GM23248 (cell line): ENCODE results near the gene IL1RAPL1. TPM values are rescaled to one million over a fixed set of nuclear protein-coding genes. Genes with fewer than 3 reads are reported as not detected.
"Not testable (repeated sequence)": the region's sequence is repeated elsewhere in the genome, so short reads cannot be mapped to it uniquely, and the experiment has no call there.

Source experiments
- DNase-seq: peaks from one replicate; pipeline ENCODE4 v3.0.0-alpha.2; 2015
- H2AFZ ChIP-seq: fragments of 200-600 bp; sonication (generic); 2 replicates; pipeline ENCODE4 v1.6.1; 2016; ENCODE audit warnings: antibody characterized with exemption
- H3F3A ChIP-seq: fragments of 200-600 bp; sonication (generic); 2 replicates; pipeline ENCODE4 v1.6.1; 2016; ENCODE audit warnings: mild to moderate bottlenecking, antibody characterized with exemption, mixed run types; ENCODE audit not compliant: insufficient read depth
- H3K27ac ChIP-seq: fragments of 200-600 bp; sonication (generic); 2 replicates; pipeline ENCODE4 v1.5.1; 2016; ENCODE audit warnings: mild to moderate bottlenecking
- H3K27me3 ChIP-seq: fragments of 200-600 bp; sonication (generic); replicated peaks from 2 replicates; pipeline ENCODE4 v1.6.1; 2016; ENCODE audit warnings: mild to moderate bottlenecking; ENCODE audit not compliant: insufficient read depth
- H3K36me3 ChIP-seq: fragments of 200-600 bp; sonication (generic); 2 replicates; pipeline ENCODE4 v1.6.1; 2016; ENCODE audit warnings: low read depth, mild to moderate bottlenecking
- H3K4me1 ChIP-seq: fragments of 200-600 bp; sonication (generic); 2 replicates; pipeline ENCODE4 v1.6.1; 2016; ENCODE audit warnings: mild to moderate bottlenecking; ENCODE audit not compliant: insufficient read depth
- H3K4me2 ChIP-seq: fragments of 200-600 bp; sonication (generic); one replicate; pipeline ENCODE4 v1.6.1; 2016; ENCODE audit warnings: mild to moderate bottlenecking; ENCODE audit not compliant: unreplicated experiment
- H3K4me3 ChIP-seq: fragments of 200-600 bp; sonication (generic); 2 replicates; pipeline ENCODE4 v1.5.1; 2016; ENCODE audit warnings: mild to moderate bottlenecking
- H3K79me2 ChIP-seq: fragments of 200-600 bp; sonication (generic); 2 replicates; pipeline ENCODE4 v1.6.1; 2016; ENCODE audit warnings: mild to moderate bottlenecking; ENCODE audit not compliant: insufficient read depth
- H3K9ac ChIP-seq: fragments of 200-600 bp; sonication (generic); 2 replicates; pipeline ENCODE4 v1.6.1; 2016; ENCODE audit warnings: mild to moderate bottlenecking
- H3K9me2 ChIP-seq: fragments of 200-600 bp; sonication (generic); 2 replicates; pipeline ENCODE4 v1.6.1; 2016; ENCODE audit warnings: mixed run types, mild to moderate bottlenecking, moderate library complexity; ENCODE audit not compliant: insufficient read depth
- H3K9me3 ChIP-seq: fragments of 200-600 bp; sonication (generic); one replicate; pipeline ENCODE4 v1.6.1; 2017; ENCODE audit warnings: low read depth
- H4K20me1 ChIP-seq: fragments of 200-600 bp; sonication (generic); 2 replicates; pipeline ENCODE4 v1.6.0; 2016; ENCODE audit not compliant: insufficient read depth
- EZH2 ChIP-seq: fragments of 200-600 bp; sonication (generic); IDR thresholded peaks from 2 replicates; pipeline ENCODE4 v1.6.1; 2018; ENCODE audit warnings: antibody characterized with exemption, mild to moderate bottlenecking; ENCODE audit not compliant: insufficient read depth, poor library complexity, severe bottlenecking
- EZH2phosphoT487 ChIP-seq: fragments of 200-600 bp; sonication (generic); IDR thresholded peaks from 2 replicates; pipeline ENCODE4 v1.6.1; 2018; ENCODE audit warnings: antibody characterized with exemption, moderate library complexity, mild to moderate bottlenecking, low read depth; ENCODE audit not compliant: insufficient read depth
- WGBS, 2 experiments: methylation state at CpG; one replicate each; pipeline ENCODE4 v1.1.6; 2015 to 2017; ENCODE audit warnings: low lambda C conversion rate in 2 of 2, low coverage in 1 of 2; ENCODE audit errors: missing lambda C conversion rate in 2 of 2; 5-methylcytosine and 5-hydroxymethylcytosine counted together
- in situ Hi-C: fragments of 300-500 bp; cut with MboI; formaldehyde crosslinking; loops from 2 replicates; pipeline ENCODE4 v1.15.0; 2020
- polyA plus RNA-seq: library from polyadenylated mRNA; unstranded; fragments of >200 nt; fragmentation: Nextera tagmentation; extraction: Ambion mirVana; gene quantifications from 2 replicates; pipeline ENCODE4 v1.2.1, GENCODE V29; 2016
- total RNA-seq: library from RNA; depleted of rRNA; stranded (reverse); fragments of >200 nt; shearing (Covaris generic); gene quantifications from 2 replicates; pipeline ENCODE4 v1.2.3, GENCODE V29; 2014

IL1RAPL1 gene
- total and polyA plus RNA-seq, 2 experiments from 2014 or later: not detected

DNA sequence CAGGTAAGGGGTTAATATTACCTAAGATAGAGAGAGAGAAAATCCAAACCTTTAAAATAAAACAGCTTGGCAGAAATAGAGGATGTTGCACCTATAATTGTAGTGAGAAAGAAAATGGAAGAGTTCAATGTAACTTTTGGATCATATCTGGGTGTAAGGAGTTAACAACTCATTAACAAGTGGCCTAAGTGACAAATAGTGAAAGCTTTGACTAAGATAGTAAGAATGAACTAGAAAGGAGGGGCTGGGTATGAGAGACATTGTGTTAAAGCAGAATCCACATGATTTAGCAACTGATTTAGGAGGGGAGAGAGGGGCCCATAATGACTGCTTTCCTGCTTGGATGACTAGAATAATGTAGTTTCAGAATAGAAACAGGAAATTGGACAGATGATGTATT, 761.0 kb downstream of the IL1RAPL1 start:
- no peaks in the 10 kb centered on the region for H3K4me1 ChIP-seq
- no peaks in the 10 kb centered on the region for H3K27me3 ChIP-seq
- no peaks in the 10 kb centered on the region for H3K36me3 ChIP-seq
- H4K20me1 ChIP-seq: no peaks in the 10 kb centered on the region
- H3F3A ChIP-seq: no peaks in the 10 kb centered on the region
- no peaks in the 10 kb centered on the region for H3K9me3 ChIP-seq
- TF ChIP-seq EZH2phosphoT487 (no peak), EZH2 (no peak)
- in situ Hi-C loops: no loop called here
- no peak overlapping the region for H3K4me3 ChIP-seq
- H3K79me2 ChIP-seq: no peaks in the 10 kb centered on the region
- no peak for DNase-seq
- no peak overlapping the region for H3K27ac ChIP-seq
- H3K4me2 ChIP-seq: no peak overlapping the region
- H2AFZ ChIP-seq: no peak overlapping the region
- H3K9me2 ChIP-seq: no peaks in the 10 kb centered on the region
- no peak overlapping the region for H3K9ac ChIP-seq

DNA sequence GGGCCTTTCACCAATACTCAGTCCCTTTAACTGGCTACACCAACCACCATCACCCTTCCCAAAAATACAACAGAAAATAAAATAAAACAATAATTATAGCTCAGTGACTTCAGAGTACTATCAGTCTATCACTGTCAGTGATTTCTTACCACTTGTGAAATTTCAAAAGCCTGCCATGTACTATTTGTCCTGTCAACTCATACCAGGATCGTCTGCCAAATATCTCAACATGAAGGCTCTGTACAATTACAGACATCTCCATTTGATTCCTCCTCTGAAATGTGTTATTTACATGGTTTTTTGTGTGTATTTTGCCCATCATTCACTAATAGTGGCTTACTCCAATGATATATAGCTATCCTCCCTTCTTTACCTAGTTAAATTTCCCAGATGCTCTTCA, 772.0 kb downstream of the IL1RAPL1 start:
- Histone ChIP-seq H3K9me3 (no peaks in the 10 kb centered on the region), H4K20me1 (no peaks in the 10 kb centered on the region), H3K79me2 (no peaks in the 10 kb centered on the region), H3K9me2 (no peaks in the 10 kb centered on the region), H2AFZ (no peak overlapping the region), H3F3A (no peaks in the 10 kb centered on the region), H3K4me1 (no peaks in the 10 kb centered on the region), H3K4me3 (no peak overlapping the region), H3K9ac (no peak overlapping the region), H3K27ac (no peak overlapping the region), H3K36me3 (no peaks in the 10 kb centered on the region), H3K4me2 (no peak overlapping the region), H3K27me3 (no peaks in the 10 kb centered on the region)
- no peak for DNase-seq
- TF ChIP-seq EZH2 (no peak), EZH2phosphoT487 (no peak)
- 0 to 5% methylated on average over 1 of the region's 1 CpG for WGBS, 2 experiments
- in situ Hi-C loops: no loop called here

GRCh38 chrX:29374765-29375164, 787.5 kb downstream of the IL1RAPL1 start:
- H4K20me1 ChIP-seq, H3K79me2 ChIP-seq, H3K4me2 ChIP-seq, DNase-seq, H3F3A ChIP-seq, H3K9me2 ChIP-seq, H3K9ac ChIP-seq, in situ Hi-C loops, H3K27ac ChIP-seq, H3K36me3 ChIP-seq, H3K9me3 ChIP-seq, H3K27me3 ChIP-seq, H3K4me1 ChIP-seq, H2AFZ ChIP-seq, H3K4me3 ChIP-seq: not testable (repeated sequence)

- H4K20me1 ChIP-seq: no peaks in the 10 kb centered on the region
- no peaks in the 10 kb centered on the region for H3K36me3 ChIP-seq
- 6 to 9% methylated on average over 1 of the region's 1 CpG for WGBS, 2 experiments
- H3K9me3 ChIP-seq: no peaks in the 10 kb centered on the region
- H2AFZ ChIP-seq: no peak overlapping the region
- H3F3A ChIP-seq: no peaks in the 10 kb centered on the region
- in situ Hi-C loops: no loop called here
- no peak overlapping the region for H3K9ac ChIP-seq
- H3K27ac ChIP-seq: no peak overlapping the region
- no peaks in the 10 kb centered on the region for H3K79me2 ChIP-seq
- H3K9me2 ChIP-seq: no peaks in the 10 kb centered on the region
- H3K27me3 ChIP-seq: no peaks in the 10 kb centered on the region
- DNase-seq: no peak
- TF ChIP-seq EZH2phosphoT487 (no peak), EZH2 (no peak)
- no peak overlapping the region for H3K4me3 ChIP-seq
- no peak overlapping the region for H3K4me2 ChIP-seq
- no peaks in the 10 kb centered on the region for H3K4me1 ChIP-seq
Observed at GRCh38 chrX:29376584-29376983, 789.3 kb downstream of the IL1RAPL1 start.

- Histone ChIP-seq H3K9me2 (no peaks in the 10 kb centered on the region), H4K20me1 (no peaks in the 10 kb centered on the region), H2AFZ (no peak overlapping the region), H3K4me1 (no peaks in the 10 kb centered on the region), H3K9ac (no peak overlapping the region), H3K79me2 (no peaks in the 10 kb centered on the region), H3K27me3 (no peaks in the 10 kb centered on the region), H3K4me2 (no peak overlapping the region), H3K27ac (no peak overlapping the region), H3K4me3 (no peak overlapping the region), H3K36me3 (no peaks in the 10 kb centered on the region), H3K9me3 (no peaks in the 10 kb centered on the region), H3F3A (no peaks in the 10 kb centered on the region)
- no peak for DNase-seq
- in situ Hi-C loops: no loop called here
- TF ChIP-seq EZH2phosphoT487 (no peak), EZH2 (no peak)
Observed at GRCh38 chrX:29382811-29383210, 795.6 kb downstream of the IL1RAPL1 start.
